Thyroid gland (tissue), 4 donors: ENCODE results near the gene PCDHB2.
"Not testable (repeated sequence)": the region's sequence is repeated elsewhere in the genome, so short reads cannot be mapped to it uniquely, and the experiment has no call there.

Experiments used
- POLR2A ChIP-seq, 2 donors: fragments of 450-650 bp; IDR thresholded peaks; one replicate each; pipeline ENCODE4 v1.6.1; 2017; ENCODE audit warnings: antibody characterized with exemption in 2 of 2, mild to moderate bottlenecking in 2 of 2, moderate library complexity in 1 of 2
- TF ChIP-seq, protein P1 (sequence below), 6 experiments: fragments of 200-600 bp in 3 of 6; fragments of 450-650 bp in 3 of 6; sonication (generic) in 3 of 6; IDR thresholded peaks; one replicate each; pipeline ENCODE4 v1.5.1; 2016 to 2019; ENCODE audit warnings: antibody characterized with exemption in 6 of 6, mild to moderate bottlenecking in 2 of 6, inconsistent platforms in 1 of 6, moderate library complexity in 1 of 6

- TF ChIP-seq, protein P1, sequence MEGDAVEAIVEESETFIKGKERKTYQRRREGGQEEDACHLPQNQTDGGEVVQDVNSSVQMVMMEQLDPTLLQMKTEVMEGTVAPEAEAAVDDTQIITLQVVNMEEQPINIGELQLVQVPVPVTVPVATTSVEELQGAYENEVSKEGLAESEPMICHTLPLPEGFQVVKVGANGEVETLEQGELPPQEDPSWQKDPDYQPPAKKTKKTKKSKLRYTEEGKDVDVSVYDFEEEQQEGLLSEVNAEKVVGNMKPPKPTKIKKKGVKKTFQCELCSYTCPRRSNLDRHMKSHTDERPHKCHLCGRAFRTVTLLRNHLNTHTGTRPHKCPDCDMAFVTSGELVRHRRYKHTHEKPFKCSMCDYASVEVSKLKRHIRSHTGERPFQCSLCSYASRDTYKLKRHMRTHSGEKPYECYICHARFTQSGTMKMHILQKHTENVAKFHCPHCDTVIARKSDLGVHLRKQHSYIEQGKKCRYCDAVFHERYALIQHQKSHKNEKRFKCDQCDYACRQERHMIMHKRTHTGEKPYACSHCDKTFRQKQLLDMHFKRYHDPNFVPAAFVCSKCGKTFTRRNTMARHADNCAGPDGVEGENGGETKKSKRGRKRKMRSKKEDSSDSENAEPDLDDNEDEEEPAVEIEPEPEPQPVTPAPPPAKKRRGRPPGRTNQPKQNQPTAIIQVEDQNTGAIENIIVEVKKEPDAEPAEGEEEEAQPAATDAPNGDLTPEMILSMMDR (IDR thresholded peaks at IDR 0.05) = not testable (repeated sequence)
- TF ChIP-seq POLR2A (IDR thresholded peaks at IDR 0.05) = not testable (repeated sequence)
Measured at GRCh38 chr5:141096586-141096985, 2.2 kb downstream of the PCDHB2 start.
